ENCODE data around the gene TESK1.
"Not testable (repeated sequence)": the region's sequence is repeated elsewhere in the genome, so short reads cannot be mapped to it uniquely, and the experiment has no call there.

The TESK1 gene

DNA sequence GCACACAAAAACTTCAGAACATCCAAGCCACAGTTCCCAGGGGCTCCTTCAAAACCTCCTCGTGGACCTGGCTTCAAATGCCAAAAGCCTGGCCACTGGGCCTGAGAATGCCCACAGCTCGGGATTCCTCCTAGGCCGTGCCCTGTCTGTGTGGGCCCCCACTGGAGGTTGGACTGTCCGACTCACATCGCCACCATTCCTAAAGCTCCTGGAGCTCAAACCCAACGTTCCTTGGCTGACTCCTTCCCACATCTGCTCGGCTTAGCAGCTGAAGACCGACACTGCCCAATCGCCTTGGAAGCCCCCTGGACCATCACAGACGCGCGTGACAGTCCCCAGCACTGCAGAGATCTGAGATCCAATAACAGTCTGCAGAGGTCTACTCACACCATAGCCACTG lies 38.0 kb downstream of the TESK1 start:
- DNase-seq (ENCODE audit: low spot score), result no peak
- in situ Hi-C loops (cut with MboI; ENCODE audit: low sequenced_read_pairs, unreplicated experiment), result no loop called here
- TF ChIP-seq, protein P1, sequence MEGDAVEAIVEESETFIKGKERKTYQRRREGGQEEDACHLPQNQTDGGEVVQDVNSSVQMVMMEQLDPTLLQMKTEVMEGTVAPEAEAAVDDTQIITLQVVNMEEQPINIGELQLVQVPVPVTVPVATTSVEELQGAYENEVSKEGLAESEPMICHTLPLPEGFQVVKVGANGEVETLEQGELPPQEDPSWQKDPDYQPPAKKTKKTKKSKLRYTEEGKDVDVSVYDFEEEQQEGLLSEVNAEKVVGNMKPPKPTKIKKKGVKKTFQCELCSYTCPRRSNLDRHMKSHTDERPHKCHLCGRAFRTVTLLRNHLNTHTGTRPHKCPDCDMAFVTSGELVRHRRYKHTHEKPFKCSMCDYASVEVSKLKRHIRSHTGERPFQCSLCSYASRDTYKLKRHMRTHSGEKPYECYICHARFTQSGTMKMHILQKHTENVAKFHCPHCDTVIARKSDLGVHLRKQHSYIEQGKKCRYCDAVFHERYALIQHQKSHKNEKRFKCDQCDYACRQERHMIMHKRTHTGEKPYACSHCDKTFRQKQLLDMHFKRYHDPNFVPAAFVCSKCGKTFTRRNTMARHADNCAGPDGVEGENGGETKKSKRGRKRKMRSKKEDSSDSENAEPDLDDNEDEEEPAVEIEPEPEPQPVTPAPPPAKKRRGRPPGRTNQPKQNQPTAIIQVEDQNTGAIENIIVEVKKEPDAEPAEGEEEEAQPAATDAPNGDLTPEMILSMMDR (IDR thresholded peaks at IDR 0.05; ENCODE audit: borderline replicate concordance, control extremely low read depth, extremely low read depth, insufficient read depth, missing control alignments), result no peak

DNA sequence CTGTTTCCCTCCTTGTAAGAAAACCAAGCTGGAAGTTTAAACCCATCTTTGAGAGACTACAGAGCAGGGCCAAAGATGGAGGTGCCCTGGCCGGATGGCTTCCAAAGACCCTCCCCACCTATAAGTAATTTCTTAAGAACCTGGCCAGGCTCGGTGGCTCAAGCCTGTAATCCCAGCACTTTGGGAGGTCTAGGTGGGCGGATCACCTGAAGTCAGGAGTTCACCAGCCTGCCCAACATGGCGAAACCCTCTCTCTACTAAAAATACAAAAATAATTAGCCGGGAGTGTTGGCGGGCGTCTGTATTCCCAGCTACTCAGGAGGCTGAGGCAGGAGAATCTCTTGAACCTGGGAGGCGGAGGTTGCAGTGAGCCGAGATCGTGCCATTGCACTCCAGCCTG lies 40.7 kb downstream of the TESK1 start:
- DNase-seq (ENCODE audit: low spot score); in situ Hi-C loops (cut with MboI; ENCODE audit: low sequenced_read_pairs, unreplicated experiment): not testable (repeated sequence)

DNA sequence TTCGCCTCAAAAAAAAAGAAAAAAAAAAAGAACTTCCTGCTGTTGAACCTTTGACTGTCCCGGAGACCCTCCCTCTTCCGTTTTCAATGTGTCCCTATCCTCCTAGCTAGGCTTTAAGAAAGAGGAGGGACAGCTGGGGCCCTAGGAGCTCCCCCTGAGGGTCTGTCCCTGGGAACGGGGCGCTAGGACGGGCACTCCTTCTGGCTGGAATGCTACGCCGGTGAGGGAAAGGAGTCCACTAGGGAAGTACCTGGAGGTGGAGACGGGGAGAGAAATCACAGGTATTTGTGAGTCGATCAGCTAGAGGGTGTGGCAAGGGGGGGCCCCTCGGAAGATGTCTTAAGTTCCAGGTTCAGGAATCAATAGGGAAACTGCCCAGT lies 41.1 kb downstream of the TESK1 start:
- DNase-seq (ENCODE audit: low spot score), result no peak
- in situ Hi-C loops (cut with MboI; ENCODE audit: low sequenced_read_pairs, unreplicated experiment), result no loop called here
- TF ChIP-seq, protein P1 (IDR thresholded peaks at IDR 0.05; ENCODE audit: borderline replicate concordance, control extremely low read depth, extremely low read depth, insufficient read depth, missing control alignments), result no peak

DNA sequence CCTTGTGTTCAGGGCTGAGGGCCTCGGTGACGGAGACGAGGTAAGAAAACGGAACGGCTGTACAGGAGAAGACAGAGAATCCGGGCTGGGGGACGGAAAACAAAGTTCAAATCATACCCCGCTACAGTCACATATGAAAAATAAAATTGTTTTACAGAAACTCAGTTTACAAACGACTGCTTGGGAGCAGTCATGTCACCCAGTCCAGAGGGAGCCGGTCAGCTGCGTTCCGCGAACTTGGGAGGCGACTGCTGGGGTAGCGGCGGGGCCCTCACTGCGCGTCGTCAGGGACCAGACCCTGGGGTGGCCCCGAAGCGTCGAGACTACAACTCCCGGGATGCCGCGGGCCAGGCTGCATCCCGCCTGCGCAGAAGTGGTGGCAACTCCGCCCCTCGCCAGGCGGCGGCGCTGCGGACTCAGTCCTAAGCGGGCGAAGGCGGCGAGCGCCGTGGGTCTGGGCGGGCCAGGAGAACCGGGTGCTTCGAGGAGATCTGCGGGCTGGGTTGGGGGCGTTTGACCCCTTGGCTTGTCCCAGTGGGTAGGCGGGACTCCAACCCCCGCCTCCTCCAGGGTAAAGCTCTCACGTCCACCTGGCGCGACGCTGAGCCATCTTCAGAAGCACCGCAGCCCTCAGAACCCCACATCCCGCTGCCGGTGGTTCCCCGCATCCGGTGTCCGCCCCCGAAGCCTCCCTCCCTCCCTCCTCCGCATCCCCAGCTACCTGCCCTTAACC lies 41.6 kb downstream of the TESK1 start:
- in situ Hi-C loops (cut with MboI; ENCODE audit: low sequenced_read_pairs, unreplicated experiment), result no loop called here
- DNase-seq (ENCODE audit: low spot score), result peak; percentile 96
- TF ChIP-seq, protein P1 (IDR thresholded peaks at IDR 0.05; ENCODE audit: borderline replicate concordance, control extremely low read depth, extremely low read depth, insufficient read depth, missing control alignments), result peak; percentile 99

DNA sequence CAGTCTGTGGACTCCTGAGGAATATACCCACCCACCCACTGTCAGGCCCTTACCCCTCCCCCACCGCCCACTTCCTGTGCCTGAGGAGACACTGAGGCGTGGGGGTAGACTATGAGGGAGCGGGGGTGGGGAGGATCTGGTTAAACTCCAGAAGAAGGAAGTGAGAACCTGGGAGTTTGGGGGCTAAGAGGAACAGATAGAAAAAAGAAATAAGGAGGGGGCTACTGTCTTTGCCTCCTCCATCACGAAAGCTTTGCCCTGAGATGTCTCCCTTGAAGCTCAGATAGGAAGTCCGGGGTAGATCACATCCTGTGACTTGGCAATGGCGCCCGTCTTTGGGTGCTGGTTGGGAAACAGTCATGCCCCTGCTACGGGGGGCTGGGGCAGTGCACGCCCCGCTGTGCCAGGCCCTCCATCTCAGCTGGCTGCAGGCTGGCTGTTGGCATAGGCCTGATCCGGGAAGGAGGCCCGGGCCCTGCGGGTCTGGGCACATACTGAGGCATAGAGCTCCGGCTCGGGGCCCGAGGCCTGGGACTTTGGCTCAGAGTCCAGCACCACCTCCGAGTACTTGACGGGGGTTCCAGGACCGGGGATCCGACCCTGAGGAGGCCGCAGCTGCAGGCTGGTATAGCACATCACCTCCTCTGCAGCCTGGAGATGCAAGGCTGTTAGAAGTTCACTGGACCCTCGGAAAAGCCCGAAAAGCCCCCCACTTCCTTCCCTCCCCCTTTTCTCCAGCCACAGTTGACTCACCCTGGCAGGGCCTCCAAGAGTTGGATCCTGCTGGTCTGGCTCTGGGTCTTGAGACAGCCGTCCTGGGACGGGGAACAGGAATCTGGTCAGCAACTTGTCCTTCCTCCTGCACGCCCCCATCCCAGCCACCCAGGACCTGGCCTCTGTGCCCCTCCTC lies 44.6 kb downstream of the TESK1 start:
- DNase-seq (ENCODE audit: low spot score), result peak; percentile 67
- TF ChIP-seq, protein P1 (IDR thresholded peaks at IDR 0.05; ENCODE audit: borderline replicate concordance, control extremely low read depth, extremely low read depth, insufficient read depth, missing control alignments), result no peak
- in situ Hi-C loops (cut with MboI; ENCODE audit: low sequenced_read_pairs, unreplicated experiment), result no loop called here

DNA sequence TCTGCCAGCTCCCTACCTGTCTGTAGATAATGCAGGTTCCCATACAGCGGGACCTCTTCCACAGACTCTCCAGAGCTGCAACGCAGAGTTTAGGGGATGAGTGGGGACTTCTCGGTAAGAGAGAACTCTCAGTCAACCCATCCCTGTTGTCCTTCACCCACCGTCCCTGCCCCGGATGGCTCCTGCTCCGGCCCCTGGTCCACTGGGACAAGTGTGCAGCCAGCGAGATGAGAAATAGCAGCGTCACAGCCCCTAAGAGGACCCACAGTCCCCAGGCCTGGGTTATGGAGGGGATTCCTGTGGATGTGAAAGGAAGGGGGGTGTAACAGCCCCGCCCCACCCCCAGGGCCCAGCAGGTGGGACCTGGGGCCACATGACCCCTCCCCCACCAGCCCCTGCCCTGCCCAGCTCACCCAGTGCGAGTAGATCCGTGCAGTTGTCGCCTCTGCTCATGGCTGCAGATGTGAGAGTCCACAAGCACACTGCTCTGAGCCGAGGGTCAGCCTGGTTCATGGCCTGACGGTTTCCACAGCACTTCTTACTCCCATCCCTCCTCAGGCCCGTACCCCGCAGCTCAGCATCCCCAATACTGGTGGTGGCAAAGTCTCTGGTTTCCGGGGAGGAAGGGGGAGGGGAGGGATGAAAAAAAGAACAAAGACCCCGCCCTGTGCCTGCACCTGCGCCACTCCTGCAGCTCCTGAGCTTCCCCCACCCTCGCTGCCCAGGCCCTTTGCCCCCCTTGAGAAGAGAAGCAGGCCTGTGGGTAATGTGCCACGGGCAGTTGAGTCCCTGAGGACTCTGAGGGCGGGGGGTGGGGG lies 45.5 kb downstream of the TESK1 start, which contains the start of gene SIT1:
Gene SIT1 (minus strand): TSS at position 591 of the 818 bp plus-strand sequence. CDS start 78 bp downstream, at position 513.
- TF ChIP-seq, protein P1 (IDR thresholded peaks at IDR 0.05; ENCODE audit: borderline replicate concordance, control extremely low read depth, extremely low read depth, insufficient read depth, missing control alignments), result no peak
- DNase-seq (ENCODE audit: low spot score), result peak; percentile 72
- in situ Hi-C loops (cut with MboI; ENCODE audit: low sequenced_read_pairs, unreplicated experiment), result no loop called here

All from GM13976 (cell line).